Activated T-cell treated with anti-CD3 and anti-CD28 coated beads for 1 hour (primary cell): ENCODE results near the gene BST1.

Experiments
- DNase-seq: peaks from one replicate; pipeline ENCODE4 v3.0.0-alpha.2; 2020; ENCODE audit warnings: low read depth

The BST1 gene, protein sequence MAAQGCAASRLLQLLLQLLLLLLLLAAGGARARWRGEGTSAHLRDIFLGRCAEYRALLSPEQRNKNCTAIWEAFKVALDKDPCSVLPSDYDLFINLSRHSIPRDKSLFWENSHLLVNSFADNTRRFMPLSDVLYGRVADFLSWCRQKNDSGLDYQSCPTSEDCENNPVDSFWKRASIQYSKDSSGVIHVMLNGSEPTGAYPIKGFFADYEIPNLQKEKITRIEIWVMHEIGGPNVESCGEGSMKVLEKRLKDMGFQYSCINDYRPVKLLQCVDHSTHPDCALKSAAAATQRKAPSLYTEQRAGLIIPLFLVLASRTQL

GRCh38 chr4:15702941-15703403 is at the start of gene BST1:
TSS of gene BST1 (plus strand) at chr4:15703065. CDS start at chr4:15703145, 80 bp downstream.
- peak; percentile 43 for DNase-seq

DNA sequence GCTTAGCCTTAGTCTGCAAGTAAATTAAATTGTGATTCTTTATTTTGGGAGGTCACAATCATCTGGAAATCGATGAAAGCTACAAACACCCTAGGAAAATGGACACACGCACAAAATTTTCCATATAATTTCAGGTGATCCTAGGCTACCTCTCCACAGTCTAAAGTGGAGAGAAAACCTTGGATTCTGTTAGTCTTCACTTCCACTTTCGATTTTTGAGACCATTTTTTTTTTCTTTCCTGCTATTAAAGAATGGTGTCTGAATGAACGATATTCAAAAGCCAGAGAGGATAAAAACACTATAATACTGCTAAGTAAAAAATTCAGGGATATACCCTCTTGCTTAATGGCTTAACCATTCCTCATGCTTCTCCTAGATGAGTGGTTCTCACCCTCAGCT is 49.4 kb upstream of the BST1 start:
- no peak for DNase-seq

- DNase-seq, result no peak
Observed at GRCh38 chr4:15653864-15654592, 48.8 kb upstream of the BST1 start.

GRCh38 chr4:15654593-15655222 is 48.2 kb upstream of the BST1 start:
- peak; percentile 24 for DNase-seq

DNA sequence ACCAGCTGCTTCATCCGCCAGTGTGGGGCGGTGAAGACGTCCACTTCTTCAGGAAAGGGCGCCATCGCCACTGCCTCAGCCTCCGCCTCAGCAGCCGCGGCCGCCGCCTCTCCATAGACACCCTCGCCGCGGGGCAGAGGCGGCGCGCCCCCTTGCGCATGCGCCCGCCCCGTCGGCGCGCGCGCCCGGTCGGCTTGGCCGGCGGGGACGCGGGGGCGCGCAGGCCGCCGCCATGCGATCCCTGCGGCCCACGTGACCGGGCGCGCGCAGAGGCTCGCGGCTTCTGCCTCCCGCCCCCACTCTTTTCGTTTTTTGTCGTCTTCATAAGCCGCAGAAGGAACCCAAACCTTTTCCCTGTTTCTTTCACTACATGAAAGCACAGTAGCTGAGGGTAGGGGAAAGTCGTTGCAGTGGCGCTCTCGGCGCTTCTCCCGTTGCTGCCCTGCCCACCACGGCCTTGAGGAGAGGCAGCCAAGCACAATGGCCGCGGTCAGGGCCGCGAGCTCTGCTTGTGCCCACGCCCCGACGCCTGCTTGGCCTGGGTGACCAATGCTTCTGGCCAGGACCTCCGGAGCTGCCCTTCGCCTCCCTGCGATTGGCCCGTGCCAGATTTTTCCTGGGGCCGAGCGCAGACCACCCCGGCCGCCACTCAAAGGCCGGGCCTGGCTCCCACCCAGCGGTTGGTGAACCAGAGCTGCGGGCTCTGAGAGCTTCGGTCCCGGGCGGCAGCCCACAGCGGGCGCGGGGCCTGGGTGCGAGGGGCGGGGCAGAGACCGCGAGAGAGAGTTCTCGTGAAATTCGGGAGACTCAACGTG is 47.4 kb upstream of the BST1 start, which contains the start of gene FBXL5:
Gene FBXL5 (minus strand): TSS at position 135 of the 815 bp plus-strand sequence. CDS start 70 bp downstream, at position 65.
- peak; percentile 76 for DNase-seq

- DNase-seq, result no peak
Observed at GRCh38 chr4:15656038-15656470, 46.8 kb upstream of the BST1 start.

DNA sequence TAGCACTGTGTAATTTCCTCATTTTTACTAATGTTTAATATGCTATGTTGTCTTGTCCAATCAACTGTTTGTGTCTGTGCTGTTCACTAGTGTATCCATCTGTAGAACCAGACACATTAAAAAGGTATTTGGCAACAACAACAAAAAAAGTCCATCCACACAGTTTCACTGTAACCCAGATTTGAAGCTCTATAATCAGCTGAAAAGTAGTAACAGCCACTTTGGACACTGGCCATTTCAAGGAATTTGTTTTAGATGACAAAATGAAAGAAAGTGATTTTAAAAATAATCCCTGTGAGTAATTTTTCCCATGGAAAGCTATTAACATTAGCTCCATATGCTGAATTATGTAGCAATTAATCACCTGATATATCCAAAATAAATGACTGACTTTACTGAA is 45.5 kb upstream of the BST1 start:
- DNase-seq, result no peak

DNA sequence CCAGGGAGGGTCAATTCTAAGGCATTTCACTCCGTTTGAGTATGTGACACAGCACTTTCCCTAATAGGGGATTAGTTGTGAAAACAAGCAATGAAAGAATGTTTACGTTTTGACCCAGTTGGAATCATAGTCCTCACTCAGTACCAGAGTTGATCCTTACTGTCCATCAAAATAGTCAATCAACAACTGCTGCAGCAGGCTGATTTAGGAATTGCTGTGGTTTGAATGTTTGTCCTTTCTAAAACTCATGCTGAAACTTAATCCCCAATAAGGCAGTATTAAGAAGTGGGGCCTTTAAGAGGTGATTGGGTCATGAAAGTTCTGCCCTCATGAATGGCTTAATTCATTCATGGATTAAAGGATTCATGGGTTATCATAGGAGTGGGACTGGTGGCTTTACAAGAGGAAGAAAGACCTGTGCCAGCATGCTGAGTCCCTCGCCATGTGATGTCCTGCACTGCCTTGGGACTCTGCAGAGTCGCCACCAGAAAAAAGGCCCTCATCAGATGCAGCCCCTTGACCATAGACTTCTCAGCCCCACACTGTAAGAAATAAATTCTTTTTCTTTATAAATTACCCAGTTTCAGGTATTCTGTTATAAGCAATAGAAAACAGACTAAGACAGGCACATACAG is 44.6 kb upstream of the BST1 start:
- no peak for DNase-seq

GRCh38 chr4:15658781-15659180 is 44.1 kb upstream of the BST1 start:
- DNase-seq, result no peak

GRCh38 chr4:15659768-15660570 is 42.9 kb upstream of the BST1 start:
- DNase-seq, result no peak

GRCh38 chr4:15665753-15666365 is 37.0 kb upstream of the BST1 start:
- DNase-seq, result no peak

DNA sequence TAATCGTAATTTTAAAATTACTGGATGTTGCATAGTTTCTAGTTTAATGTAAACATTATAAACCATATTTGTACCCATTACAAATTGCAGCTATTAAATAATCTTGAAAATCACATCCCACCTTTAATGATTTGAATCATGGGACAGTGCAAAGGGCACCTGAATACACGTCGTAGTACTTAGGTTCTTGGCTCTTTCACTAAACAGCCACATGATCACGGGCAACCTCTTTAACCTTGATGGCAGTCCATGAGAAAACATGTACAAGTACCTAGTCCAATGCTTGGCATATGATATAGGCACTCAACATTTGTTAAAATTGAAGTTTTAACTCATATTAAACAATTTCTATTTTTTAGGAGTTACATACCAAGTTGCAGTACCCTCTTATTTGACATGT is 35.9 kb upstream of the BST1 start:
- no peak for DNase-seq

DNA sequence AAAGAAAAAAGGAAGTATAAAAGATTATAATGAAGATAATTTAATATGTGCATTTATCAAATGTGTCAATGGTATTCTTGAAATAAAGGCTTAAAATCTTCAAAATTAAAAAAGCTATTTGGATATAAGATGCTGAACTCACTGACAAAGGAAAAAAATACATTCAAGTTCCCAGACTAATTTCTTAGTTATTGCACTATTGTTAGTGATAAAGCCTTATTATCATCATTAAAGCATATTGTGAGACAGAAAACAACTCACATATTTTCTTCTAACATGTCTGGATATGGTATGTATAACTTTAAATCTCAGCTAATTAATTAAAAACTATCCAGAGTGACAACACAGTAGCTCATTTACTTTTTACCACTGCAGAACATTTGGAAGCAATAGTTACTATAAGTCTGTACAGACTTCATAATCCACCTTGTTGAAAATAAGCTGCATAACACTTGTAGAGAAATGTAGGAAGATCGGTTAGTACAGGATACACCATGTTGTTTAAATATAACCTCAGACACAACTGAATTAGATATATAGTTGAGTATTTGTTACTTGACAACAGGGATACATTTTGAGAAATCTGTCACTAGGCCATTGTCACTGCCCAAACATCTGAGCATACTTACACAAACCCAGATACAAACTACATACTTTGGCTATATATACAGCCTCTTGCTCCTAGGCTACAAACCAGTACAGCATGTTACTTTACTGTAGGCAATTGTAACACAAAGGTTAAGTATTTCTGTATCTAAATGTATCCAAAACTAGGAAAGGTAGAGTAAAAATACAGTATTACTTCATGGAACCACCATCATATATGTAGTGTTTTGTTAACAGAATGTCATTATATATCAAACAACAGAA is 34.1 kb upstream of the BST1 start:
- DNase-seq, result no peak

- DNase-seq, result no peak
Observed at GRCh38 chr4:15670576-15670975, 32.3 kb upstream of the BST1 start.

GRCh38 chr4:15672101-15672500 is 30.8 kb upstream of the BST1 start:
- DNase-seq, result no peak

DNA sequence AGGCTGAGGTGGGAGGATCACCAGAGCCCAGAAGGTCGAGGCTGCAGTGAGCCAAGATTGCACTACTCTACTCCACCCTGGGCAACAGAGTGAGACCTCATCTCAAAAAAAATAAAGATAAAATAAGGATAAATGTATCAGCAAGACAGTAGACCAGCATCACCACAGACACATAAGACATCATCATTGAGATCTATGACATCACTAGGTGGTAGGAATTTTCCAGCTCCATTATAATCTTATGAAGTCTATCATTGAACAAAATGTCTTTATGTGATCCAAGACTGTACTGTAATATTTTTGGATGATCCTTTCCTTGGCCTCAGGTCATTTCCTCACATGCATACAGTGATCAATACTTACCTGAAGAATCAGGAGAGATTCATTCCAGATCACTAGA is 29.5 kb upstream of the BST1 start:
- DNase-seq, result no peak

- DNase-seq, result no peak
Observed at GRCh38 chr4:15674046-15674445, 28.8 kb upstream of the BST1 start.

- no peak for DNase-seq
Observed at GRCh38 chr4:15674926-15675325, 27.9 kb upstream of the BST1 start.

GRCh38 chr4:15675356-15675755 is 27.5 kb upstream of the BST1 start:
- no peak for DNase-seq
